Umbilical cord (tissue), 2 donors: ENCODE data around the gene EFNA5. TPM values are rescaled to one million over a fixed set of nuclear protein-coding genes. Genes with fewer than 3 reads are reported as not detected.

Source experiments
- DNase-seq: peaks from one replicate; pipeline ENCODE4 v3.0.0-alpha.2; 2015; ENCODE audit warnings: low spot score
- total RNA-seq: library from RNA; depleted of rRNA; stranded (reverse); fragments of >200 nt; gene quantifications from one replicate; pipeline ENCODE4 v1.2.3, GENCODE V29; 2014; ENCODE audit warnings: low replicate concordance; ENCODE audit not compliant: insufficient read depth

Gene EFNA5
- total RNA-seq, 1 donor from 2014 or later: 15.2 TPM

DNA sequence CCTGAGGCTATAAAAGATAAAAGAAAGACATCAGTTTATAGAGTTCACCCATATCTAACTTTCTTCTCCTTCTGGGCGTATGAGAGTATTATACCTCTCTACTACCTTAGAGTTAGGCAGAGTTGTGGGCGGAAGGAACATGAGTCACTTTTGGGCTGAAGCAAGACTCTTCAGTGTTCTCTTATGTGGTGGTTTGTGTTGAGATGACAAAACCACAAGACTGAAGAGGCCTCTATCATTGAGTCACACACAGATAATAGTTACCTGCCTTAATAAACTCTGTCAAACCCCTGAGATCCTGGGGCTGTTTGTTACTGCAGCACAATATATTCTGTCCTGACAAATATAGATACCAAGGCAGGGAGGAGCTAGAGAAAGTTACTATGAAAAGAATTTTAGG is 184.2 kb downstream of the EFNA5 start:
- DNase-seq: no peak

DNA sequence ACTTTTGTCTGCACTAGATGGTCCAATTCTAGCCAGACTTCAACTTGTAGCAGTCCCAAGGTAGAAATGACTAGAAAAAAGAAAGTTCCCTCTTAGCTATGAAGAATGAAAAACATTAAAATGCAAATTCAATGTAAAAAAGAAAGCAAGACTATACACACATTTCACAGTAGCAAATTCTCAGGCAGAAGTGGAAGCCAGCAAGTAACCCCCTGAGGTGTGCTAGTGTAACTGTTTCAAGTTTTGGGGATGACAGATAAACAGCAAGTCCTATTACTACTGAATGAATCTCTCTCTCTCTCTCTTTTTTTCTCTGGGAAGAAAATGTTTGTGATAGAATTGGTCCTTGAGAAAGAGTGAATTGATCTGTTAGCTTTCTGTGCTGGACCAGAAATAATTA is 185.6 kb downstream of the EFNA5 start:
- DNase-seq: no peak

DNA sequence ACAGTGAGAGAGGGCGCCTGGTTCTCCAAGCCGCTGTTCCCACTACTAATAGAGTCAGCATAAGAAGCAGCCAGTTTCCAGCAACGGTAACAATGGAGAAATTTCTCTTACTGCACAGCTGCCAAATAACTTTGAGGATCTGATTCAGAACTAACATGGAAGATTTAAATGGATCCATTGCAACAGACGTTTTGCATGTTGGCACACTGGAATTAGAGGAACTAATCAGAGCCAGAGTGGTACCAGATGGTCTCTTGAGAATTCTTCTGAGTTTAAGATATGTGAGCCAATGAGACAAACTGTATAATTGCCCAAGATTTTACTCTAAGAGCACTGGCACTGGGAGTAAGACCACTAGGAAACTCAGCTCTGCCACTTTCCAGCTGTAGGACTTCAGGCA is 186.5 kb downstream of the EFNA5 start:
- no peak for DNase-seq

DNA sequence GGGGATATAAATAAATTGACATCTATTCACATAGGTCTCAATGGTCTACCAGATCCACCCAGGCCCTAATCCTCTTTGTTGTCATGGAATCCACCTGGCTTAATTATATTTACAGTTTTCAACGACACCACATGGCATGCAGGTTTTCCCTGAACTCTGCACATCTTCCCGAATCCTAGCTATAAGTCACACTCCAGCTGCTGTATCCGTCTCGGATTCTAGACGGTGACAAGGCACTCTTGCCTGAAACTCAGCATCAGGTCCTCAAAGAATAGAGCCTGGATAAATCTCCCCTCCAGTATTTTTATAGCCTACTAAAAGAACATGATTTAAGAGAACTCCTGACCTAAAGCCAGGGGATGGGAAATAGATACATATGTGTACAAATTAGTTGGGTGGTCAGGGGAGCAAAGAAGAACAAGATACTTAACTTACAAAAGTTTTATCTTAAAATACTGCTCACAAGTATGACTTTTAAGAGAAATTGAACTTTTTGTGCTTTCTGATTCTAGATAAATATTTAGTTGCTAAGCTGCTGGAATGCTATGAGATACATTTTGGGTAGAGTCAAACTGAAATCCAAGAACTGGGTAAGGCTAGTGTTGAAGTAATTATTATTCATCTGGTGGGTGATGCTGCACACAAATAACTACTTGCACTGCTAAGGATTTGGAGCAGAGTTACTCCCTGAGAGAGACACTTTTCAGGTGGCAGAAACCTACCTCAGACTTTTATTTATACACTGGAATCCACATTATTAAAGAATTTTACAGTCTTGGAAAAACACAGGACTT is 187.3 kb downstream of the EFNA5 start:
- peak; percentile 59 for DNase-seq

DNA sequence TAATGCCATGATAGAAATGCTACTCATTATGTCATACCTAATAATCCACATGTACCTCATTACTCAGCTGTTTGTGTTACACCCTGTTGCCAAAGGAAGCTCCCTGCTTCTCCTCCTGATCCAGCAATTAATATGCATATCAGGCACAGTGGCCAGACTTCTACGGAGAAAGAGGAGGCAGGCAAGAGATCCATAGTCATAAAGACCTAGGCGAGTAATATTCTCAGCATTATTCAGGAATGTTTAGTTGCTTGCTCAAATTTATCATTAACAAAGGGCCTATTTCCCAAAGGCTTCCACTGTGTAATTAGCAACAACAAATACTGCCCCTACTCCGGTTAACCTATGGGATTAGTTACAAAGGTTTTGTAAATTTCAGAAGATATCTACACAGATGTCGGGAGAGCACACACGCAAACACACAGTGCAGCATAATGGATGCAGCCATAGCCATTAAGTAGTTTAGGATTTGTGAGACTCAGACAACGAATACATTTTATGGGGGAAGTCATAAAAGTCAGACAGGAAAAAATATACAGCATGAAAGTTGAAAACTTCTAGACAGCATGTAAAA is 192.6 kb downstream of the EFNA5 start:
- no peak for DNase-seq

DNA sequence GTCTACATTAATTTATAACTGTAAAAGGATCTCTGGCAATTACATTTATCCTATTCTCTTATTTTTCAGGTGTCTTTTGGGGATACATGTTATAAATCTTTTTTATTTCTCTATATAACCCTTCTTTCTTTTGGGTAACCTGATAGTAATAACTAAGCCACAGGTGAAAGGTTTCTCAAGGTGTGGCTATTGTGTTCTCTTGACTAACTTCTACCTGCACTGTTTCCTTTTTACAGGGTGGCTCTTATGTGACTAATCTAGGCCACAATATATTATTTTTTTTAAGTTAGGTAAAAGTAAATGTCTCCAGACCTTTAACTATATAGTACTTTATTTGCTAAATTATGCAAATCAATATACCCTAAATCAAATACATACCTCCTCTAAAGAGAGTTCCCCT is 193.2 kb downstream of the EFNA5 start:
- no peak for DNase-seq

DNA sequence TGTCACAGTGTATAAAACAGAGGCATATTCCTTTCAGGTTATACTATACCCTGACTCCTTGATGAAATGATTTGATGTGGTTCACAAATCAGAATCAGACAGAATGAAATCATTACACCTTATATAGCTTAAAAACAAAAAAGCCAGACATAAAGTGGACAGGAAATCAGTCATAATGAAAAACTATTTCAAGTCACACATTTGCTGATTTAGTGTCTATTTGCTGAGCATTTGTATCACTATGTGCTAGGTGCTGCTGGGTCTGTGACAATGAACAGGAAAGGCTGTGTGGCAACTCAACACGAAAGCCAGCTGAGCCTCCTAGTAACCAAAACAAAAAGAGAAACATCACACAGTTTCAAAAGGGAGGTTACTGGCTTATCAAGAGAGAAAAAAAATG is 194.0 kb downstream of the EFNA5 start:
- no peak for DNase-seq

DNA sequence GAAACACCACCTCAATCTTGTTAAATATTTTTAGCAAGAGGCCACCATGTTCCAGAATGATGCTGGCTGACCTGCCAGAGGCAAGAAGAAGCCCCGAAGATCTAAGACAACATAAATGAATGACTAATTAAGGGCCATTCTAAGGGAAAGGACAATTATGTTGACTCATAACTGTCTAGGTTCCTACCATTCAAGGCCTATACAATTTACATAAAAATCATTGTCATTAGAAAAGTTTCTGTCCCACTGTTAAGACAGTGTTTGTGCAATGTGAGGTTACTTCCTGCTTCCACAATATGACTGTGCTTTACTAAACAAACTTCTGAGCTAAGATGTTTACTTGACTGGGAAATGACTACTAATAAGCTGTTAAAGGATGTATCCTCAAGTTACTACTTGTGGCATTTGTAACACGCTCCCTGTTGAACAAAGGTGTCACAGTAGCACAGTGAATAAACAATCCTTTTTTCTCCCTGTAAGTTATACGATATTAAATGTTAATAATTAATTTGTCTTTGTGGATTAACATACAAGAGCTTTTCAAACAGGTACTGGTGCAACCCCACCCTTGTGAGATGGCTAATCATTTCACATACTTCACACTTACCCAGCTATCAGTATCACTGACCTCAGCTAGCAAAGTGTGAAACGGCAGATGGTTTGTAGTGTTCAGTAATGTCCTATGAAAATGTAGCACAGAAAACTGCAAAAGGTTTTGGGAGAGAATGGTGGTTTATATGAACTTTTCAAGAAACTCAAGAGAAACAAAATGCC is 195.8 kb downstream of the EFNA5 start:
- no peak for DNase-seq

DNA sequence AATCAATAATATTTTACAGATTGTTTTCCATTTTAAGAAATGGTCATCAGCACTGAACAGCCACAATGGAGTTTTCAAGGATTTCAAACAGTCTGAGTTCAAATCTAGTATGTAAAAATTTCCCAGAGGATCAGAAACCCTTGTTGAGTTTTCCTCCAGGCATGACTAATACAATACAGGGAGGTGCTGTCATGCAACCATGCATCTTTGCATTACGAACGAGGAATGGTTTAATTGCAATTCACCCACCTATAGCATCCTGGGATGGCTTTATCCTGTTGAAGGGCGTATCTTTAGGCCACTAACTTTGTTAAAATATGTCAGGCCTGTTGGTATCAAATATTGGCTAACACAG is 196.4 kb downstream of the EFNA5 start:
- DNase-seq: no peak

DNA sequence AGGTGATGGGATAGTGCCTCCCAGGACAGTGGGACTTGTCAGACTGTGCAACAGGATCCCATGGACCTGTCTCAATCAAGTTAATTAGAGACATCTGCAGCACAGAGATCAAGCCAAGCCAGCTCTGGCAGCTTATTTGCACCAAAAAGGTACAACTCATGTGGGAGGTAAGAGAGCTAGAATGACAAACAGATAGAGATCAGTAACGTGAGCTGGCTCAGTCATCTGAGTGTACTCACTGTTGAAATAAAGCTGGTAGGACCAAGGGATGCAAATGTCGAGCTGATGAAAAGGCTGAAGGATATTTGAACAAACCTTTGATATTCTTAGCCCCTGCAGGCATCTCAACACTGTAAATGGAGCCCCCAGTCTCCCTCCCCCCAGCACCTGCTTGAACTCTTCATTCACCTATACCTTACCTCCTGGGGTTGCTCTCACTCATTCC is 198.1 kb downstream of the EFNA5 start:
- no peak for DNase-seq

DNA sequence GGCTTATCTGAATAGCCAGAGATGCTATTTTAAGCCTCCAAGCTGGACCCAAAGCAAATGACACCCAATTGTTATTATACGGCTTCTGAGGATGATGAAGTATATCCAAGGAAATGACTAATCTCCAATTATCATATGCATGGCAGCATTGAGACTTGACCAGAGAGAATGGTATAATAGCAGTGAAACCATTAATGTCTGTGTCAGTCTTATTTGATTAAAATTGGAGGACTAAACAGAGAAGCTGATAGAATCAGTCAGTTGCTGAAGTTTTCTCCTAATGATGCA is 200.5 kb downstream of the EFNA5 start:
- DNase-seq: no peak

DNA sequence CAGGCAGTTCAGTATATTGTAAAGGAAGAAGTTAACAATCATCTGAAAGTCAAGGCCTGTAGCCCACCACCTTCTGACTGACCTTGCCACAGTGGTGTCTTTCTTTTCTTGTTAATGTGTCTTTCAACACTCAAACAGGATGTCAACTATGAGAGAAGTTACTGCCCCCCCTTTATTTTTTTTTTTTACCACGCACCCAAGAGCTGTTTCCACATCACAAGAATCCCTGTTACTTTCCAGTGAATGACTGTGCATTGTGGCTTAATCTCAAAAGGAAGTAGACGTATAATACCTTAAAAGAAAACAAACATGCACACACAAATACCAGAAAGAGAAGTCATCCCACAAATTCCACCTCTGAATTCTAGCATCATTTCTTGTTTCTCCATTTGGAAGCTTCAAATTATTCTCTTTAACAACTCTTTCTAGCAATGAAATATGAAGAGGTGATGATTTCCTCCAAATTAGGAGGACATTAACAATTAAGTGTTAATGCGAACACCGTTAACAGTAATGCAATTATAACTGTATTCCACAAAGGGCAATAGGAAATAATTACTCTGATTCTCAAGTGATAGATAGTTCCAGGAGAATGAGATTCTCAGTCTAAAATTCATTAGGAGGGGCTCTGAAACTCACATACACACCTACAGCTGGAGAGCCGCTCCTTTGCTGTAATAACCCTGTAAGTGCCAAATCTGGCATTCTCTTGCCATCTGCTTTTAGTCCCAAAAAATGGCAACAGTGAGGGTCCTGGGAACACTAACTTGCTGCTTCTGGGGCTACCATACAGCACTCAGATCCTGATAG is 201.0 kb downstream of the EFNA5 start:
- peak; percentile 40 for DNase-seq

DNA sequence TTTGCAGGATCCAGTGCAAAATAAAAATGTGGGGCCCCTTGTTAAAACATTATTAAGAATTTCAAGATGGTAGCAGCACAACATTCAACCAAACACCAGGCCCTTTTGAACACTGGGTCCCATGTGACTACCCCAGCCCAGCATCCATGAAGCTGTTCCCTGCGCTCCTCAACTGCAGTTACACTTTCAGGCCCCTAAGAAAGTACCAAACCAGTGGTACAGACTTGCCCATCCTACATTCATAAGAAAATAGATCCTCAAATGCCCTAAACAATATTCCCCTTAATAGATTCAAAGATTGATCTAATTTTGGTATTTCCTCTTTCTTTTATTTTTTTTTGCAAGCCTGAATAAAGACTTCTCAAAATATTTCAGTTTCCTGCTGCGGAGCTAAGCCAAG is 201.7 kb downstream of the EFNA5 start:
- no peak for DNase-seq

DNA sequence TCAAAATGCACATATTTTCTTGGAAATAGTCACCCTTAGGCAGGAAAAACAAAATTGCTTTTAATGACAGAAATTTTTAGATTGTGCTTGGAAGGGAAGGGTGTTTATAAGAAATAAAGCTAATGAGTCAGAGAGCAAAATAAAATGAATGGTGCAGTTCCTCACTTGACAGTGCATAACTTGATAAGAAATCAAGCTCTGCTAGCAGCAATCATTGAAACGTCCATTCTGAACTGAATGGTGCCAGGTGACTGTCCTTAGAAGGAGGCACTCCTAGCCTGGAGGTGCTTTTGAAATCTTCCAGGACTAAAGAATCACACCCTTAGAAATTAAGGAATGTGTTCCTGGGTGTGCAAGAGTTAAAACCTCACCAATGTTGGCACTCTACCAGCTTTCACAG is 202.5 kb downstream of the EFNA5 start:
- no peak for DNase-seq

DNA sequence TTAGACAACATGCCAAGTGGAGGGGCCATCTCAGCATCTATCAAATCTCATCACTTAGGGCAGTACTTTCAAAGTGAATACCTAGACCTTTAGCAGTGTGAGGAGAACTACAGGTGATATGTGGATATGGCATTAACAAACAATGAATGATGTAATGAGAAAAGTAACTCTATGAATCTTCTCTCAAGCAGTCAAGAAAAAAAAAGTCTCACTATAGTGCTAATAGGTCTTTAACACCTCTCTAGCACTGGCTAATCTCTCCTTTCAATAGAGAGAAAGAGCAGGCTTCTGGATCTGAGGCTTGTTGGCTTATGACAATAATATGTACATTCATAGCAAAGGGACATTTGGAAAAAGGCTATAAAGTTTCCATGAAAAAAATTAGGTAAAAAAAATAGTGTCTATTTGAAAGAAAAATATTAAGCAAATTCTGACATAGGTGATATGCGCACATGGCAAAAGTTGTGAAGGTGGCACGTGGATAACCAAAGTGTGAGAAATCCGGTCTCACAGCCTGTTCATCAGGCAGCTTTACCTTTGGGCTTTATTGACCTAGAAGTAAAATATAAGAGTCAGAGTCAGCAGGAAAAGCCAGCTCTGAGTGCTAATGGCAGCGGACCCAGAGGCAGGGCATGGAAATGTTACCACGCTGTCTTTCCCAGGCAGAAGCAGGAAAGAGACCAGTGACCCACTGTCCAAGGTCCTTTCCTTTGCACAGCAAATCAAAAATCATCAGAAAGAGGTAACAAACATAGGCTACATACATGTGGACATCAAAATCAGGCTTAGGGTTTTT is 203.4 kb downstream of the EFNA5 start:
- DNase-seq: no peak

DNA sequence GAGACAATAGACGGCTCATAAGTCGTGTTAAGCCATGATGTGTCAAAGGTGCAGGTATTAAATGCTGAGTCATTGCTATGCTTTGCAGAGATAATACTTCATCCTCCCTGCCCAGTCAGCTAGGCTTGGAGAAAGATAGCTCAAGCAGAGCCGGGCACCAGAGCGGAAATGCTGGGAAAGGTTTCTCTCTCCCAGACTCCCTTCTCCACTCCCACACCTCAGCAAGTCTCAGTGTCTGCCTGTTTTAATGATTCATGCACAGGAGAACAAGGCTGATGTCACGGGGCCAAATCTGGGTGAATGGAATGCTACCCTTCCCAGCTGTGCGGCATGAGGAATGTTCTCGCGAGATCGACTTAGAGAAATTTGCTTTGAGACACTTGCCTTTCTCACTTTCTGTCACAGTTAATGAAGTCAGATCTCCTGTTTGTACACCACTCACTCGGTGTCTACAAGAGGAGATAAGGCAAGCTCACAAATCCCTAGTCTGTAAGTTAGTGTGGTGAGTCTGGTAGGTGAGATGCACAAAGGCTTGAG is 204.4 kb downstream of the EFNA5 start:
- peak; percentile 53 for DNase-seq

DNA sequence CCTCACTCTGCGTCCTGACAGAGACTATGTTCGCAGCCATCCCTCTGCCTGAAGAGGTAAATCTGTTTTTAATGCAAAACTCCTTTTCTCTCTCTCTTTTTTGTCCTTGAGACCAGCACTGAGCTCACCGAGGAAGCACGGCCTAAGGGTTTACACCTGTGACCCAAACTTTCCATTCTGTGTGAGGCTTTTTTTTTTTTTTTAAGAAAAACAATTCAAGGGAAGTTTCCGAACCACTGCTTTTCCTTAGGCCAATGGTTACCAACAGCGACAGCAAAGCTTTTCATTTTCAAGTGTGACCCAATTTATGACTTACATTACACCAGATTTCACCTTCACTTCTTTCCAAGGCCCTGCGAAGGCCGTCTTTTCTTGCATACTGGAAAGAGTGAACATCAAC is 205.9 kb downstream of the EFNA5 start:
- DNase-seq: no peak

DNA sequence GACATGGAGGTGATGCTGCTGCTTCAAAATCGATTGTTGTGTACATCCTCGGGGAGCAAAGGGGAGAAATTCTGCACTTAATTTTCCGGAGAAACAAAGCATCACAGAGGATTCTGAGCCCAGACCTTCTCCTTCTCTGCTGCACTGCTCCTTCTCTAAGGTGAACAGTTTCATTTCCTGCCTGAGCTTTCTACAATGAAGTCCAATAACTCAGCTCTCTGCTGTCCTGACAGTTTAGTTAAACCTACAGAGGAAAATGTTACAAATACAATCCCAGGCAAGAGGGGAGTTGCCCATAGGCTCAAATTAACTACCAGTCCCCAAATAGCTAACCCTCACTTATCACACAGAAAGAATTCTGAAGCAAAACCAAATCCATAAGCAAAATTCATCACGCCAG is 206.3 kb downstream of the EFNA5 start:
- no peak for DNase-seq

DNA sequence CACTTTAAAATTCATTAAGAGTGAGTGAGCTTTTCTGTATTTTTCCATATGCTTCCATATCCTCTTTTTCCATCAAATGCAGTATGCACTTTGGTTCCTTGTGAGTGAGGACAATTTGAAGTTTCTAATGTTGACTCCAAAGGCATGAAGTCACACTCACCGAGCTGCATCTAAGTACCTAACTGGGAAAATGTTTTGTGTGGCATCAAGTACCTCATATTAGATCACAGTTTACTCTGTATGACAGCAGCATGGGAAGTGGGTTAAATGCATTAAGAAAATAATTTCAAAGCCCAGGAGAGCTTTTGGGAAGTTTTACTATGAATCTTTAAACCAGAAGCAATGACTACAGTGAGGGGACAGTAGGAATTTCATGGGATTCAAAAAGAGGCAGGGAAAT is 207.0 kb downstream of the EFNA5 start:
- DNase-seq: no peak

DNA sequence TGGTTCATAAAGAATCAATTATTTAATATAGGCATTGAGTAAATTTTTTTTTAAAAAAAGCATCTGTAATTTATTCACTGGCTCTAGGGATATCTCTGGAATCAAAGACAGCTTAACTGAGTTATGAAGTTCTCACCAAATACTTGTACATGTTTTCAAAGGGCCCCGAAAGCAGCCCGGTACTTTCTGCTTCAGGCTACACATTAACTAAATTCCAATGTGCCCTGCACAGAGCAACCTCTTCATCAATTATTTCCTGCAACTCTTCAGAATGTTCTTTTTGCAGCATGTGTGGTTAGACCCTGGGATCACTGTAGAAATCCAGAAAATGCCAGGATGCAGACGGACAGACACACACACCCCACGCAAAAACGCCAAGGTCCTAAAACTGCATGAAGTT is 209.0 kb downstream of the EFNA5 start:
- peak; percentile 60 for DNase-seq

DNA sequence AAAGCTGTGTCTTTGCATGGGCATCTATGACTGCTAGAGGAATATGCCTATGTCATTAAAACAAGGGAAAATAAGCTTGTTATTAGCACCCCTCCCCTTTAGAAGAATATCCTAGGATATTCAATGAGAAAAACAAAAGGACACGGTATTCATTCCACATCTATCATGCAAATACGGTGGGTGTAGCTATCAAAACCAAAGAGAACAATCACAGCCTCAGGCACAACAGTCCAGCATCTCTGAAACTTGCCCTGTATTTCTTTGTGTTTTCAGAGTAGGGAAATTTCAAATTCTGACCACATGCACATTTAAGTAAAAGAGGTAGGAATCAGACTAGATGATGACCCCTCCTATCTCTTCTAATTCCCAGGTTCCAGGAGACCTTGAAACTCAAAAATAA is 209.9 kb downstream of the EFNA5 start:
- no peak for DNase-seq
